Retinal pigment epithelial cell (primary cell): Measurements from ENCODE around the gene DR1.

ENCODE experiments used
- DNase-seq: peaks from one replicate; pipeline ENCODE4 v3.0.0-alpha.2; 2010; ENCODE audit warnings: low read depth
- H3K4me3 ChIP-seq: 2 replicates; pipeline ENCODE4 v1.5.1; 2011; ENCODE audit warnings: mild to moderate bottlenecking, low read length, control low read depth, moderate library complexity
- TF ChIP-seq, protein P1 (sequence below): conservative IDR thresholded peaks from 2 replicates; pipeline ENCODE4 v1.5.1; 2011; ENCODE audit warnings: low read depth, low read length, control low read depth, inconsistent platforms

DR1 gene

DNA sequence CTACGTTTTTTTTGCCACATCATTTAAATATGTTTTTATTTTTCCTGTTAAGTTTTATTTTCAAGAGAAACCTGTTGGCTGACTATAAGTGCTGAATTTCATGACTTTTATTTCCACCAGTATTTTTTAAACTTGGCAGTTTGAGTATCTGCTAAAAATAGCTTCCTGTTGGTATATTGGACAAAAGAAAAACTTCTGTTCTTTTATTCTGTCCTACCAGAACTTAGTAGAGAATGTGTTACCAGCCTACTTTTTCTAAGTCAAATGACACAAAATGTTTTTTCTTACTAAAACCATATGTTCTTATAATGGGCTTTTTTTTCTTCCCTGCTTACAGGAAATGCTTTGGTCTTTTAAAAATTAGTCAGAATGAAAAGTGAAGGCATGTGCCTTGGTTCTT lies 7.6 kb downstream of the DR1 start:
- no peak for DNase-seq
- no peak overlapping the region for H3K4me3 ChIP-seq
- TF ChIP-seq, protein P1, sequence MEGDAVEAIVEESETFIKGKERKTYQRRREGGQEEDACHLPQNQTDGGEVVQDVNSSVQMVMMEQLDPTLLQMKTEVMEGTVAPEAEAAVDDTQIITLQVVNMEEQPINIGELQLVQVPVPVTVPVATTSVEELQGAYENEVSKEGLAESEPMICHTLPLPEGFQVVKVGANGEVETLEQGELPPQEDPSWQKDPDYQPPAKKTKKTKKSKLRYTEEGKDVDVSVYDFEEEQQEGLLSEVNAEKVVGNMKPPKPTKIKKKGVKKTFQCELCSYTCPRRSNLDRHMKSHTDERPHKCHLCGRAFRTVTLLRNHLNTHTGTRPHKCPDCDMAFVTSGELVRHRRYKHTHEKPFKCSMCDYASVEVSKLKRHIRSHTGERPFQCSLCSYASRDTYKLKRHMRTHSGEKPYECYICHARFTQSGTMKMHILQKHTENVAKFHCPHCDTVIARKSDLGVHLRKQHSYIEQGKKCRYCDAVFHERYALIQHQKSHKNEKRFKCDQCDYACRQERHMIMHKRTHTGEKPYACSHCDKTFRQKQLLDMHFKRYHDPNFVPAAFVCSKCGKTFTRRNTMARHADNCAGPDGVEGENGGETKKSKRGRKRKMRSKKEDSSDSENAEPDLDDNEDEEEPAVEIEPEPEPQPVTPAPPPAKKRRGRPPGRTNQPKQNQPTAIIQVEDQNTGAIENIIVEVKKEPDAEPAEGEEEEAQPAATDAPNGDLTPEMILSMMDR = no peak

GRCh38 chr1:93354749-93355148 lies 9.0 kb downstream of the DR1 start:
- TF ChIP-seq, protein P1 = no peak
- DNase-seq = no peak
- H3K4me3 ChIP-seq = no peak overlapping the region

GRCh38 chr1:93357242-93357641 lies 11.5 kb downstream of the DR1 start:
- DNase-seq = no peak
- TF ChIP-seq, protein P1 = no peak
- H3K4me3 ChIP-seq = no peak overlapping the region

DNA sequence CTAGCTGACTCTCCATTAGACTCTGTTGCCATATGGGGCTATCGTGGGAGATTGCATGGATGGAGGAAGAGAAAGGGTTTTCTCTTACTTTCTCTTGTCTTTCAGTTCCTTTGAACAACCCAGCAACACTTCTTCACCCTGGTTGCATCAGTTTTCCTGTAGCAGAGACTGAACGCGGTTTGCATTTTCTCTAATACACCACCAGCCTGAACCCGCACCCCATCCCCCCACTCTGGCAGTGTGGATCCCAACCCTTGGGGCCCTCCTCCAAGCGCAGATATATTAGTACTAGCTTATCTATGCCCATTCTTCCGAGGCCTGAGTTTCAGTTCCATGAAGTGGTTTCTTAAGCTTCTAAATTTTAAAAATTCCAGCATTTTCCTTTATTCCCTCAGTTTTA lies 12.6 kb downstream of the DR1 start:
- TF ChIP-seq, protein P1 = no peak
- no peak overlapping the region for H3K4me3 ChIP-seq
- DNase-seq = no peak

DNA sequence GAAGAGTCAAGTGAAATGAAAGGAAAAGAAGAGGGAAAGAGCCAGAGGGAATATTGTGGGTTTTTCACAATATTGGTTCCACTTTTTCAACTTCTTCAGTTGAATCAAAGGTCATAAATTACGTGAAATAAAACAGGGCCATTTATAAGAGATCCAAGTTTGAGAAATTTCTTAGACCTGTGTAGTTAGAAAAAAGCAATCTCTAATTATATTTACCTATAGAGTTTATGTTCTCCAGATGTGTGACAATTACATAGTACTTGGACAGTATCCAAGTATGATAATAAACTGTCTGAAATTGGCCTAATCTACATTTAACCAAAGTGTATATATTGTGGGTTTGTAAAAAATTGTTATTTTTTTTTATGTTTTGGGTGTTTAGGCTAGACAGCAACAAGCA lies 14.4 kb downstream of the DR1 start:
- H3K4me3 ChIP-seq = no peak overlapping the region
- DNase-seq = no peak
- TF ChIP-seq, protein P1 = no peak

GRCh38 chr1:93362237-93362636 lies 16.5 kb downstream of the DR1 start:
- DNase-seq = no peak
- TF ChIP-seq, protein P1 = no peak
- H3K4me3 ChIP-seq = no peak overlapping the region

- no peak overlapping the region for H3K4me3 ChIP-seq
- DNase-seq = no peak
- TF ChIP-seq, protein P1 = no peak
Observed at GRCh38 chr1:93365813-93366212, 20.1 kb downstream of the DR1 start.
